Hepatocyte (in vitro differentiated cells): Measurements from ENCODE around the gene CREB5.

Source experiments
- EZH2 ChIP-seq: fragments of 200-600 bp; sonication (generic); IDR thresholded peaks from 2 replicates; pipeline ENCODE4 v1.6.1; 2016; ENCODE audit warnings: antibody characterized with exemption, mild to moderate bottlenecking, borderline replicate concordance
- EZH2phosphoT487 ChIP-seq: fragments of 200-600 bp; sonication (generic); IDR thresholded peaks from one replicate; pipeline ENCODE4 v1.6.1; 2018; ENCODE audit warnings: antibody characterized with exemption, mild to moderate bottlenecking, low read depth, moderate library complexity; ENCODE audit not compliant: unreplicated experiment, severe bottlenecking
- TF ChIP-seq, protein P1 (sequence below): fragments of 200-600 bp; sonication (generic); IDR thresholded peaks from 2 replicates; pipeline ENCODE4 v1.5.1; 2016; ENCODE audit warnings: antibody characterized with exemption, mild to moderate bottlenecking; ENCODE audit not compliant: poor library complexity

DNA sequence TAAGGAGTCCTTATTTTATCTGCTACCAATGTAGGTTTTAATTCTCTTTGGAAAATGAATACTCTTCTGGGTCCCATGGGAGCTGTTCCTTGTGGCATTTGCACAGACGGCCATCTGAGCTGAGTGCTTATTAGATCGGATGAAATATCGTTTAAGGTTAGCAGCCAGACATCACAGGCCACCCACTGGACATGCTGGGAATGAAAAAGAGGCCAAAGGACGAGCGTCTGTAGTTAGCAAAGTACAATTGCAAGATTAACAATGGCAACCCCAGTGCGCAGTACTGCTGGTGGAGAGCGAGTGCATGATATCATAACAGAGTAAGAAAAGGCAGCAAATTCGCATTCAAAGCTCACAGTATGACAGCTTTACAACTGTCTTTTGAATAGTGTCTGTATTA, 28.3 kb upstream of the CREB5 start:
- TF ChIP-seq, protein P1, sequence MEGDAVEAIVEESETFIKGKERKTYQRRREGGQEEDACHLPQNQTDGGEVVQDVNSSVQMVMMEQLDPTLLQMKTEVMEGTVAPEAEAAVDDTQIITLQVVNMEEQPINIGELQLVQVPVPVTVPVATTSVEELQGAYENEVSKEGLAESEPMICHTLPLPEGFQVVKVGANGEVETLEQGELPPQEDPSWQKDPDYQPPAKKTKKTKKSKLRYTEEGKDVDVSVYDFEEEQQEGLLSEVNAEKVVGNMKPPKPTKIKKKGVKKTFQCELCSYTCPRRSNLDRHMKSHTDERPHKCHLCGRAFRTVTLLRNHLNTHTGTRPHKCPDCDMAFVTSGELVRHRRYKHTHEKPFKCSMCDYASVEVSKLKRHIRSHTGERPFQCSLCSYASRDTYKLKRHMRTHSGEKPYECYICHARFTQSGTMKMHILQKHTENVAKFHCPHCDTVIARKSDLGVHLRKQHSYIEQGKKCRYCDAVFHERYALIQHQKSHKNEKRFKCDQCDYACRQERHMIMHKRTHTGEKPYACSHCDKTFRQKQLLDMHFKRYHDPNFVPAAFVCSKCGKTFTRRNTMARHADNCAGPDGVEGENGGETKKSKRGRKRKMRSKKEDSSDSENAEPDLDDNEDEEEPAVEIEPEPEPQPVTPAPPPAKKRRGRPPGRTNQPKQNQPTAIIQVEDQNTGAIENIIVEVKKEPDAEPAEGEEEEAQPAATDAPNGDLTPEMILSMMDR, result no peak
- TF ChIP-seq EZH2 (no peak), EZH2phosphoT487 (no peak)
